C4-2B (cell line): ENCODE data around the gene RGS7.
"Not testable (repeated sequence)": the region's sequence is repeated elsewhere in the genome, so short reads cannot be mapped to it uniquely, and the experiment has no call there.

Experiments used
- ZFX ChIP-seq: fragments of 450-650 bp; IDR thresholded peaks from 2 replicates; pipeline ENCODE4 v1.6.1; 2017
- TF ChIP-seq, protein P1 (sequence below): fragments of 450-650 bp; conservative IDR thresholded peaks from 2 replicates; pipeline ENCODE4 v1.5.1; 2017; ENCODE audit warnings: mild to moderate bottlenecking

DNA sequence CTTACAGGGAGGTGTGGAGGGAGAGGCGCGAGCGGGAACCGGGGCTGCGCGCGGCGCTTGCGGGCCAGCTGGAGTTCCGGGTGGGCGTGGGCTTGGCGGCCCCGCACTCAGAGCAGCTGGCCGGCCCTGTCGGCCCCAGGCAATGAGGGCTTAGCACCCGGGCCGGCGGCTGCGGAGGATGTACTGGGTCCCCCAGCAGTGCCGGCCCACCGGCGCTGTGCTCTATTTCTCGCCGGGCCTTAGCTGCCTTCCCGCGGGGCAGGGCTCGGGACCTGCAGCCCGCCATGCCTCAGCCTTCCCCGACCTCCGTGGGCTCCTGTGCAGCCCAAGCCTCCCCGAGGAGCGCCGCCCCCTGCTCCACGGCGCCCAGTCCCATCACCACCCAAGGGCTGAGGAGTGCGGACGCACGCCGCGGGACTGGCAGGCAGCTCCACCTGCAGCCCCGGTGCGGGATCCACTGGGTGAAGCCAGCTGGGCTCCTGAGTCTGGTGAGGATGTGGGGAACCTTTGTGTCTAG, 594.5 kb downstream of the RGS7 start:
- TF ChIP-seq, protein P1, sequence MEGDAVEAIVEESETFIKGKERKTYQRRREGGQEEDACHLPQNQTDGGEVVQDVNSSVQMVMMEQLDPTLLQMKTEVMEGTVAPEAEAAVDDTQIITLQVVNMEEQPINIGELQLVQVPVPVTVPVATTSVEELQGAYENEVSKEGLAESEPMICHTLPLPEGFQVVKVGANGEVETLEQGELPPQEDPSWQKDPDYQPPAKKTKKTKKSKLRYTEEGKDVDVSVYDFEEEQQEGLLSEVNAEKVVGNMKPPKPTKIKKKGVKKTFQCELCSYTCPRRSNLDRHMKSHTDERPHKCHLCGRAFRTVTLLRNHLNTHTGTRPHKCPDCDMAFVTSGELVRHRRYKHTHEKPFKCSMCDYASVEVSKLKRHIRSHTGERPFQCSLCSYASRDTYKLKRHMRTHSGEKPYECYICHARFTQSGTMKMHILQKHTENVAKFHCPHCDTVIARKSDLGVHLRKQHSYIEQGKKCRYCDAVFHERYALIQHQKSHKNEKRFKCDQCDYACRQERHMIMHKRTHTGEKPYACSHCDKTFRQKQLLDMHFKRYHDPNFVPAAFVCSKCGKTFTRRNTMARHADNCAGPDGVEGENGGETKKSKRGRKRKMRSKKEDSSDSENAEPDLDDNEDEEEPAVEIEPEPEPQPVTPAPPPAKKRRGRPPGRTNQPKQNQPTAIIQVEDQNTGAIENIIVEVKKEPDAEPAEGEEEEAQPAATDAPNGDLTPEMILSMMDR = not testable (repeated sequence)
- not testable (repeated sequence) for TF ChIP-seq ZFX
